Measurements from ENCODE around the gene ZNF487.
"Not testable (repeated sequence)": the region's sequence is repeated elsewhere in the genome, so short reads cannot be mapped to it uniquely, and the experiment has no call there.

The ZNF487 gene

DNA sequence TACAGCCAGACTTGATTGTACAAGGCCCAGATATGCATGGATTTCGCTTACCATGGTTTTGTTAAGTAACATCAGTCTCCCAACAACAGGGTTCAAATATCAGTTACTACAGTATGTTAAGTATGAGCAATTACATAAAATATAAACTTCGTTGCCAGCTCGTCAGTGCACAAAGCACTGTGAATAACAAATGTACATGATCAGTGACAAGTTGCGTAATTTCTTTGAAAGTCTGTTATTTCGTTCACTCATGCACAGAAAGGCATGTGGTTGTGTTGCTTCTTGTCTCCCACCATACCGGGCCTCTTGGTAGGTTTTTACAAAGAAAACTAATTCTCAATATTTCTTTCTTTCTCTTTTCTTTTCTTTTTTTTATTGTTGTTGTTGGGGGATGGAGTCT lies 12.5 kb upstream of the ZNF487 start:
- TF ChIP-seq, protein P1, sequence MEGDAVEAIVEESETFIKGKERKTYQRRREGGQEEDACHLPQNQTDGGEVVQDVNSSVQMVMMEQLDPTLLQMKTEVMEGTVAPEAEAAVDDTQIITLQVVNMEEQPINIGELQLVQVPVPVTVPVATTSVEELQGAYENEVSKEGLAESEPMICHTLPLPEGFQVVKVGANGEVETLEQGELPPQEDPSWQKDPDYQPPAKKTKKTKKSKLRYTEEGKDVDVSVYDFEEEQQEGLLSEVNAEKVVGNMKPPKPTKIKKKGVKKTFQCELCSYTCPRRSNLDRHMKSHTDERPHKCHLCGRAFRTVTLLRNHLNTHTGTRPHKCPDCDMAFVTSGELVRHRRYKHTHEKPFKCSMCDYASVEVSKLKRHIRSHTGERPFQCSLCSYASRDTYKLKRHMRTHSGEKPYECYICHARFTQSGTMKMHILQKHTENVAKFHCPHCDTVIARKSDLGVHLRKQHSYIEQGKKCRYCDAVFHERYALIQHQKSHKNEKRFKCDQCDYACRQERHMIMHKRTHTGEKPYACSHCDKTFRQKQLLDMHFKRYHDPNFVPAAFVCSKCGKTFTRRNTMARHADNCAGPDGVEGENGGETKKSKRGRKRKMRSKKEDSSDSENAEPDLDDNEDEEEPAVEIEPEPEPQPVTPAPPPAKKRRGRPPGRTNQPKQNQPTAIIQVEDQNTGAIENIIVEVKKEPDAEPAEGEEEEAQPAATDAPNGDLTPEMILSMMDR (IDR thresholded peaks at IDR 0.05; ENCODE audit: low read depth, low read length): no peak
- DNase-seq (ENCODE audit: extremely low read depth, low read depth): no peak

DNA sequence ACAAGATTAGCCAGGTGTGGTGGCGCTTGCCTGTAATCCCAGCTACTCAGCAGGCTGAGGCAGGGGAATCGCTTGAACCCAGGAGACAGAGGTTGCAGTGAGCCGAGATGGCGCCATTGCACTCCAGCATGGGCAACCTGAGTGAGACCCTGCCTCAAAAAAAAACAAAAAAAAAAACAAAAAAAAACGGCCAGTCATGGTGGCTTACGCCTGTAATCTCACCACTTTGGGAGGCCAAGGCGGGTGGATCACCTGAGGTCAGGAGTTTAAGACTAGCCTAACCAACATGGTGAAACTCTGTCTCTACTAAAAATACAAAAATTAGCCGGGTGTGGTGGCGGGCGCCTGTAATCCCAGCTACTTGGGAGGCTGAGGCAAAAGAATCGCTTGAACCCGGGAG lies 10.4 kb upstream of the ZNF487 start:
- not testable (repeated sequence) for DNase-seq (ENCODE audit: extremely low read depth, low read depth)

DNA sequence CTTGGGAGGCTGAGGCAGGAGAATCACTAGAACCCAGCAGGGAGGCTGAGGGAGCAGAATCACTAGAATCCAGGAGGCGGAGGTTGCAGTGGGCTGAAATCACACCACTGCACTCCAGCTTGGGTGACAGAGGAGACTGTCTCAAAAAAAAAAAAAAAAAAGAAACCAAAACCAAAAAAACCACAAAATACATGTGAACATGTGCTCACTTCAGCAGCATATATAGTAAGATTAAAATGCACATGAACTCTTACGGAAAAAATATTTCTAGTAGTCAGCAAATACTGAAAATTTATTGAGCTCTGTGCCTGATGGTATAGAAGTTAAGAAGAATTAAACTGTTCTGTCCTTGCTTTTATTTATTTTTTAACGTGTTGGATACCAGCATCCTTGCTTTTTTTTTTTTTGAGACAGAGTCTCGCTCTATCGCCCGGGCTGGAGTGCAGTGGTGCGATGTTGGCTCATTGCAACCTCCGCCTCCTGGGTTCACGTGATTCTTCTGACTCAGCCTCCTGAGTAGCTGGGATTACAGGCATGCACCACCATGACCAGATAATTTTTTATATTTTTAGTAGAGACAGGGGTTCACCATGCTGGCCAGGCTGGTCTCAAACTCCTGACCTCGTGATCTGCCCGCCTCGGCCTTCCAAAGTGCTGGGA lies 9.6 kb upstream of the ZNF487 start:
- no peak for DNase-seq (ENCODE audit: extremely low read depth, low read depth)

DNA sequence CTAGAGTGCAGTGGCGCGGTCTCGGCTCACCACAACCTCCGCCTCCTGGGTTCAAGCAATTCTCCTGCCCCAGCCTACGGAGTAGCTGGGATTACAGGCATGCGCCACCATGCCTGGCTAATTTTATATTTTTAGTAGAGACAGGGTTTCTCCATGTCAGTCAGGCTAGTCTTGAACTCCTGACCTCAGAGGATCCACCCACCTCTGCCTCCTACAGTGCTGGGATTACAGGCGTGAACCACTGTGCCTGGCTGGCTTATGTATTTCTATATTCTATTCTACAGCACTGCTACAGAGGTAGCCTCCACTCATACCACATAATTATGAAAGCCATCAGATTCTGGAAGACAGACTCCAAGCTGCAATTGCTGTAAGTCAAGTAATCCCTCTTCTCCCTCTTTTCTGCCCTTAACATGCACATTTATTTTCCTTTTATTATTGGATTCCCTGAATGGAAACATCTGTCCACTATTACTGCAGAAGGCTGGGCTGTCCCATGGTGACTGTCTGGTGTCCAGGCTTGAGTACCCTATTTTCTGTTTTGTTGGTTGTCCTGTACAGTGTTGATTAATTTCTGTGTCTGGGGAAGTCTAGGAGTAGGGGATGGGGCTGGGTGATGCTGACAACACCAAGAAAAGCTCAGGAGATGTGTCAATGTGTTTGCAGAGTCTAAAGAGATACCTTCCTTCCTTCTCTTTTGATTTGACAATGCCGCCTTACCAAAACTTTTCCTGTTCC lies 5.8 kb upstream of the ZNF487 start:
- TF ChIP-seq, protein P1 (IDR thresholded peaks at IDR 0.05; ENCODE audit: low read depth, low read length): no peak

More for the DNA sequence above, 9.6 kb upstream of the ZNF487 start:
- TF ChIP-seq, protein P1 (IDR thresholded peaks at IDR 0.05; ENCODE audit: low read depth, low read length): no peak

DNA sequence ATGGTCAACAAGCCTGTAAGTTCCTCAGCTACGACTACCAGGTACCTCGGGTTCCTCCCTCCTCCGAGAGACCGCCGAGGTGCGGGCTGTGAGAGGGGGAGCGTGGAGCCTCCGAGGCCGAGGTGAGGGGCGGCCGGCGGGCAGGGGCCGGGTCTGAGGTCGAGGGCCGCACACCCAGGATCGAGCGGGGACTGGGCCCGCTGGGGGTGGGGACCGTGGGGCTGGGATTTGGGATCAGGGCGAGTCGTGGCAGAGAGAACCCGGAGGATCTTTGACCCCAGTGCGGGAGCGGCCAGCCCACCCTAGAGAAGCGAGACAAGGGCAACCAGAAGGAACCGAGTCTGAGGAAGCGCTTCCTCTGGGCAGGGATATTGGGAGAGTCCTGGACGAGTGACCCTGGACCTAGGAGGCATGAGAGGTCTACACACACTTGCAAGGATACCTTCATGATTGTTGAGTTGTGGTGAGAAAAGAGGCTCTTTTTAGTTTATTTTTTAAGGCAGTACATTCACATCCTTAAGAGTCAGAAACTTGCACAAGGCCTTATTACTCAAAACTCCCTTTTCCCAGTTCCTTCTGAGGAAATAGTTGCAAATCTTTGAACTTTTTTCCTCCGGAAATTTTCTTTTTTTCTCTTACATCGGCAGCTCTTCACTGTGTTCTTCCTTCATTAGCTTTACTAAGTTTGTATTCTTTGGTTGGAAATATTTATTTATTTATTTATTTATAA lies 395 bp downstream of the ZNF487 start:
- DNase-seq (ENCODE audit: extremely low read depth, low read depth): no peak

More for the DNA sequence above, 5.8 kb upstream of the ZNF487 start:
- DNase-seq (ENCODE audit: extremely low read depth, low read depth): no peak

DNA sequence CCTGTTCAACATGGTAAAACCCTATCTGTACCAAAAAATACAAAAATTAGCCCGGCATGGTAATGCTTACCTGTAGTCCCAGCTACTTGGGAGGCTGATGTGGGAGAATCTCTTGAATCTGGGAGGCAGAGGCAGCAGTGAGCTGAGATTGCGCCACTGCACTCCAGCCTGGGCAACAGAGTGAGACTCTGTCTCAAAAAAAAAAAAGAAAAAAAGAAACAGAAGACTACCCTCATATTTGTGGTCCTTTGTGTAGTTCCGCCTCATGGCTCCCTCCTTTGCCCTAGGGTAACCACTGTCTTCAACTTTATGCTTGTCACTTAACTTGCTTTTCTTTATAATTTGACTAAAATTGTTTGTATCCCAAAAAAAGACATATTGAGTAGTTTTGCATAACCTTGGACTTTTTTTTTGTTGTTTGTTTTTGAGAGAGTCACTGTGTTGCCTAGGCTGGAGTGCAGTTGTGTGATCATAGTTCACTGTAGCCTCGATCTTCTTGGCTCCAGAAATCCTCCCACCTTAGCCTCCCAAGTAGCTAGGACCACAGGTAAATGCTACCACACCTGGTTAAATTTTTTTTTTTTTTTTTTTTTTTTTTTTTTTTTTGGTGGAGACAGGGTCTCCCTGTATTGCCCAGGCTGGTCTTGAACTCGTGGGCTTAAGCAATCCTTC lies 3.7 kb downstream of the ZNF487 start:
- TF ChIP-seq, protein P1 (IDR thresholded peaks at IDR 0.05; ENCODE audit: low read depth, low read length): no peak

More for the DNA sequence above, 395 bp downstream of the ZNF487 start:
- TF ChIP-seq, protein P1 (IDR thresholded peaks at IDR 0.05; ENCODE audit: low read depth, low read length): no peak

GRCh38 chr10:43444323-43444722 lies 7.4 kb downstream of the ZNF487 start:
- no peak for DNase-seq (ENCODE audit: extremely low read depth, low read depth)
- TF ChIP-seq, protein P1 (IDR thresholded peaks at IDR 0.05; ENCODE audit: low read depth, low read length): no peak

More for the DNA sequence above, 3.7 kb downstream of the ZNF487 start:
- no peak for DNase-seq (ENCODE audit: extremely low read depth, low read depth)
